PFSK-1 (cell line): ENCODE data around the gene PGF.

Source experiments
- FOXP2 ChIP-seq: optimal IDR thresholded peaks from 2 replicates; pipeline ENCODE3; 2011; ENCODE audit warnings: borderline replicate concordance, control low read depth, inconsistent platforms; ENCODE audit not compliant: insufficient read depth; ENCODE audit errors: extremely low read length, extremely low read depth
- POLR2AphosphoS5 ChIP-seq: IDR thresholded peaks from 2 replicates; pipeline ENCODE4 v1.6.1; 2012; ENCODE audit warnings: low read depth, mild to moderate bottlenecking, control low read depth, low read length, moderate library complexity
- REST ChIP-seq, 2 experiments: IDR thresholded peaks; 2 replicates each; pipeline versions ENCODE4 v1.6.1 to v1.8.0; 2011 to 2012; ENCODE audit warnings: low read depth in 2 of 2, low read length in 2 of 2, control low read depth in 1 of 2, inconsistent platforms in 1 of 2, mild to moderate bottlenecking in 1 of 2, moderate library complexity in 1 of 2; ENCODE audit not compliant: insufficient read depth in 1 of 2
- SIN3A ChIP-seq: IDR thresholded peaks from 2 replicates; pipeline ENCODE4 v1.6.1; 2012; ENCODE audit warnings: mild to moderate bottlenecking, low read length, moderate library complexity, borderline replicate concordance; ENCODE audit not compliant: insufficient read depth
- TAF1 ChIP-seq: IDR thresholded peaks from 2 replicates; pipeline ENCODE4 v1.6.1; 2012; ENCODE audit warnings: low read length, control low read depth, borderline replicate concordance; ENCODE audit not compliant: insufficient read depth

PGF gene

GRCh38 chr14:74983343-74983742, 27.9 kb upstream of the PGF start:
- no peak for TF ChIP-seq FOXP2
- TF ChIP-seq TAF1: no peak
- no peak for TF ChIP-seq REST (IDR thresholded peaks at IDR 0.05; ENCODE audit: insufficient read depth in 1 of 2, low read depth in 2 of 2, low read length in 2 of 2)
- TF ChIP-seq SIN3A: no peak
- TF ChIP-seq POLR2AphosphoS5: no peak

DNA sequence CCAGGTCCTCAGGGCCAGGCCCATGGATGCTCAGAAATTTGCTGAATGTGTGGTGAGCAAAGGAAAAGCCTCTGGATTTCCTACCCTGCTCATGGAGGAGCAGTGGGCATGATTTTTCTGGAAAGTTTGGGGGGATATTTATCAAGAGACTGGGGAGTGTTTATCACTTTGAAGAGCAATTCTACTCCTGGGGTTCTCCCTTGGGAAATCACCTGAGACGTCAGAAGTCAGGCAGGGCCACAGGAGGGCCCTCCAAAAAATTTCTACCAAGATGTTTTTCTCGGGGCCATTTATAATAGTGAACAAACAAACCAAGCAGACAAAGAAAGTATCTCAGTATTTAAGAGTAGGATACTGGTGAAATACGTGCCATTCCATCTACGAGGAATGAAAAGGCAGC, 27.3 kb upstream of the PGF start:
- TF ChIP-seq REST (IDR thresholded peaks at IDR 0.05; ENCODE audit: insufficient read depth in 1 of 2, low read depth in 2 of 2, low read length in 2 of 2) (no peak), POLR2AphosphoS5 (no peak), SIN3A (no peak), TAF1 (no peak), FOXP2 (no peak)

DNA sequence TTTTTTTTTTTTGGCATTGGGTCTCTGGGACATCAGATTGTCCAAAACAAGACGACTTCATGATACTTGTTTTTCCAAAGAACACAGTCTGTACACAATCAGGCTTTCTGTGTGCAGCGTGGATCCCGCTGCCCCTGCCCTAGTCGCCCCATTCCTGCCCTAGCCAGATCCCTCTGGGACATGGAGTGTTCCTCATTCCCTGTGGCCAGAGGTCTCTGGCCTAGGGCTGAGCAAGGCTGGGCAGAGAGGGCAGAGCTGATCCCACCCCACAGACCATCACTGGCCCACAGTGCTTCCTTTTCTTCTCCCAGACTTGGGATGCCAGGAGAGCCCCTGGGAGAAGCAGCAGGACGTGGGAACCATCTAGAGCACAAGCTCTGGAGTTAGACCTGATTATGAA, 26.4 kb upstream of the PGF start:
- TF ChIP-seq POLR2AphosphoS5 (no peak), REST (IDR thresholded peaks at IDR 0.05; ENCODE audit: insufficient read depth in 1 of 2, low read depth in 2 of 2, low read length in 2 of 2) (no peak), FOXP2 (no peak), TAF1 (no peak), SIN3A (no peak)

DNA sequence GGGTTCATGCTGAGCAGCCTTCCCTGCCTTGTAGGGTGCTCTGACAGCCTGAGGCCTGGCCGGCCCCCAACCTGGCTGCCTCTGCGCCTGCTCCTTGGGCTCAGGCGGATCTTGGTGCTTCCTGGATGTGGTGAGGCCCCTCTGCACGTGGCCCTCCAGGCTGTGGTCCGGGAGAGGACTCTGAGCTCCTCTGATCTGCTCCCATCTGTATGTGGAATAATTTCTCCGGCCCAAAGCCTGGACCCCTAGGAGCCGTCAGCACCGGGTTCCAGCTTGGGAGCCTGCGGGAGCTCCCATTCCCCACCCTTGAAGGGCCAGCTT, 26.0 kb upstream of the PGF start:
- no peak for TF ChIP-seq SIN3A
- TF ChIP-seq FOXP2: no peak
- TF ChIP-seq REST (IDR thresholded peaks at IDR 0.05; ENCODE audit: insufficient read depth in 1 of 2, low read depth in 2 of 2, low read length in 2 of 2): no peak
- no peak for TF ChIP-seq POLR2AphosphoS5
- TF ChIP-seq TAF1: no peak
